Measurements from ENCODE around the gene ALAD.

ALAD gene

GRCh38 chr9:113395000-113395861 lies 5.9 kb downstream of the ALAD start:
- no peak for TF ChIP-seq CTCF (IDR thresholded peaks at IDR 0.05; ENCODE audit: insufficient read depth, low read length, poor library complexity, severe bottlenecking)
- no peaks in the 10 kb centered on the region for H3K27me3 ChIP-seq (replicated peaks; ENCODE audit: control insufficient read depth, insufficient read depth, low read length)
- no peak overlapping the region for H3K4me3 ChIP-seq (replicated peaks; ENCODE audit: low read depth, low read length)
- H3K36me3 ChIP-seq (ENCODE audit: control insufficient read depth, insufficient read depth, low read length), result peaks cover 4% of the 10 kb centered on the region
- no peak for DNase-seq (ENCODE audit: extremely low read depth, insufficient read length)

GRCh38 chr9:113393281-113393680 lies 7.8 kb downstream of the ALAD start:
- Histone ChIP-seq H3K27me3 (replicated peaks; ENCODE audit: control insufficient read depth, insufficient read depth, low read length) (no peaks in the 10 kb centered on the region), H3K36me3 (ENCODE audit: control insufficient read depth, insufficient read depth, low read length) (peaks cover 12% of the 10 kb centered on the region), H3K4me3 (replicated peaks; ENCODE audit: low read depth, low read length) (no peak overlapping the region)
- no peak for DNase-seq (ENCODE audit: extremely low read depth, insufficient read length)
- no peak for TF ChIP-seq CTCF (IDR thresholded peaks at IDR 0.05; ENCODE audit: insufficient read depth, low read length, poor library complexity, severe bottlenecking)

GRCh38 chr9:113391917-113392316 lies 9.2 kb downstream of the ALAD start:
- H3K36me3 ChIP-seq (ENCODE audit: control insufficient read depth, insufficient read depth, low read length), result peaks cover 12% of the 10 kb centered on the region
- TF ChIP-seq CTCF (IDR thresholded peaks at IDR 0.05; ENCODE audit: insufficient read depth, low read length, poor library complexity, severe bottlenecking), result no peak
- DNase-seq (ENCODE audit: extremely low read depth, insufficient read length), result no peak
- no peak overlapping the region for H3K4me3 ChIP-seq (replicated peaks; ENCODE audit: low read depth, low read length)
- no peaks in the 10 kb centered on the region for H3K27me3 ChIP-seq (replicated peaks; ENCODE audit: control insufficient read depth, insufficient read depth, low read length)

- no peaks in the 10 kb centered on the region for H3K27me3 ChIP-seq (replicated peaks; ENCODE audit: control insufficient read depth, insufficient read depth, low read length)
- DNase-seq (ENCODE audit: extremely low read depth, insufficient read length), result no peak
- H3K36me3 ChIP-seq (ENCODE audit: control insufficient read depth, insufficient read depth, low read length), result peaks cover 12% of the 10 kb centered on the region
- no peak overlapping the region for H3K4me3 ChIP-seq (replicated peaks; ENCODE audit: low read depth, low read length)
- TF ChIP-seq CTCF (IDR thresholded peaks at IDR 0.05; ENCODE audit: insufficient read depth, low read length, poor library complexity, severe bottlenecking), result no peak
These were observed 10.7 kb downstream of the ALAD start for GRCh38 chr9:113390192-113390960.

- peaks cover 12% of the 10 kb centered on the region for H3K36me3 ChIP-seq (ENCODE audit: control insufficient read depth, insufficient read depth, low read length)
- no peak for DNase-seq (ENCODE audit: extremely low read depth, insufficient read length)
- H3K4me3 ChIP-seq (replicated peaks; ENCODE audit: low read depth, low read length), result no peak overlapping the region
- no peak for TF ChIP-seq CTCF (IDR thresholded peaks at IDR 0.05; ENCODE audit: insufficient read depth, low read length, poor library complexity, severe bottlenecking)
- H3K27me3 ChIP-seq (replicated peaks; ENCODE audit: control insufficient read depth, insufficient read depth, low read length), result no peaks in the 10 kb centered on the region
These were observed 11.6 kb downstream of the ALAD start for GRCh38 chr9:113389451-113389850.
